NOMO-1 (cell line): ENCODE results near the gene PARVB.

Experiments used
- DNase-seq, 2 experiments: peaks; one replicate each; lab custom pipeline; 2025; ENCODE audit not compliant: unreplicated experiment in 2 of 2; lab: John Stamatoyannopoulos, UW

Gene PARVB

GRCh38 chr22:44153710-44154109, 129.6 kb downstream of the PARVB start:
- DNase-seq = no peak

- DNase-seq = no peak
Observed at GRCh38 chr22:44154436-44154942, 130.4 kb downstream of the PARVB start.

GRCh38 chr22:44155115-44155514, 131.0 kb downstream of the PARVB start:
- no peak for DNase-seq

GRCh38 chr22:44157916-44158618, 134.0 kb downstream of the PARVB start:
- DNase-seq = no peak

GRCh38 chr22:44158816-44159215, 134.7 kb downstream of the PARVB start:
- no peak for DNase-seq

- no peak for DNase-seq
Observed at GRCh38 chr22:44159221-44159620, 135.1 kb downstream of the PARVB start.

GRCh38 chr22:44159811-44160210, 135.7 kb downstream of the PARVB start:
- DNase-seq = no peak

- no peak for DNase-seq
Observed at GRCh38 chr22:44160421-44160820, 136.3 kb downstream of the PARVB start.

- no peak for DNase-seq
Observed at GRCh38 chr22:44161673-44162072, 137.6 kb downstream of the PARVB start.

- DNase-seq = no peak
Observed at GRCh38 chr22:44162960-44163359, 138.9 kb downstream of the PARVB start.

GRCh38 chr22:44163536-44163935, 139.4 kb downstream of the PARVB start:
- no peak for DNase-seq

GRCh38 chr22:44164031-44164430, 139.9 kb downstream of the PARVB start:
- no peak for DNase-seq

GRCh38 chr22:44165286-44165874, 141.3 kb downstream of the PARVB start:
- DNase-seq = no peak

- DNase-seq = no peak
Observed at GRCh38 chr22:44166498-44167276, 142.6 kb downstream of the PARVB start.

- no peak for DNase-seq
Observed at GRCh38 chr22:44167501-44167900, 143.4 kb downstream of the PARVB start.

GRCh38 chr22:44168206-44168605, 144.1 kb downstream of the PARVB start:
- no peak for DNase-seq

- no peak for DNase-seq
Observed at GRCh38 chr22:44170470-44170869, 146.4 kb downstream of the PARVB start.

- peak in 1 of 2 experiments; percentile 31 for DNase-seq
Observed at GRCh38 chr22:44171561-44171960, 147.5 kb downstream of the PARVB start.

- peak; percentile 90 to 96 for DNase-seq
Observed at GRCh38 chr22:44172370-44173108, 148.4 kb downstream of the PARVB start.

GRCh38 chr22:44173154-44173553, 149.1 kb downstream of the PARVB start:
- no peak for DNase-seq

- no peak for DNase-seq
Observed at GRCh38 chr22:44175676-44176075, 151.6 kb downstream of the PARVB start.
